ENCODE data around the gene CXCR5. TPM values are rescaled to one million over a fixed set of nuclear protein-coding genes. Genes with fewer than 3 reads are reported as not detected.

The CXCR5 gene
- total and polyA plus RNA-seq, 8 donors = 0.10 TPM; not detected in 7

DNA sequence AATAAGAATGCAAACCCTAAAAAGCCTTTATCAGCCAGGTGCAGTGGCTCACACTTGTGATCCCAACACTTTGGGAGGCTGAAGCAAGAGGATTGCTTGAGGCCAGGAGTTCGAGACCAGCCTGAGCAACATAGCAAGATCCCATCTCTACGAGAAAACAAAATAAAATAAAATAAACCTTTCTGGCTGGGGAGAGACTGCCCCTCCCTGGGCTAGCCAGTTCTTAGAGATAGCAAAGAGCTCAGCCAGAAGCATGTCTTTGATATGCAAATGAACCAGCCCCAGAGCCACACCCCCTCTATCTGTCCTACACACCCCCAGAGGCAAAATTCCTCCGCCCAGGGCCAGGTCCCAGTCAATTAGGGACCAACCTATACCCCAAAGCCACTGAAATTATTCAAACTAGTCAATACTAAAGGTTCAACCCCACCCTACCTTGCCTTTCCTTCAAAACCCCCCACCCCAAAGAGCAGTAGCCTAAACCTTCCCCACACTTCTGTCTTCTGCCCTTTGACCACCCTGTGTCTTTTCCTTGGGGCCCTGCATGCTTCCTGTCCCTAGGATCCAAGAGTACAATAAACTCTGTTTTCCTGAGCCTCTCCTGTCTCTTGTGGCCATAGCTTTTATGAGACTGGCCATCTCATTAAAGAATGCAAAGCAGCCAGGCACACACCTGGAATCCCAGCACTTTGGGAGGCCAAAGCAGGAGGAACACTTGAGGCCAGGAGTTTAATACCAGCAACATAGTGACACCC lies 37.3 kb upstream of the CXCR5 start:
- TF ChIP-seq, protein P1, sequence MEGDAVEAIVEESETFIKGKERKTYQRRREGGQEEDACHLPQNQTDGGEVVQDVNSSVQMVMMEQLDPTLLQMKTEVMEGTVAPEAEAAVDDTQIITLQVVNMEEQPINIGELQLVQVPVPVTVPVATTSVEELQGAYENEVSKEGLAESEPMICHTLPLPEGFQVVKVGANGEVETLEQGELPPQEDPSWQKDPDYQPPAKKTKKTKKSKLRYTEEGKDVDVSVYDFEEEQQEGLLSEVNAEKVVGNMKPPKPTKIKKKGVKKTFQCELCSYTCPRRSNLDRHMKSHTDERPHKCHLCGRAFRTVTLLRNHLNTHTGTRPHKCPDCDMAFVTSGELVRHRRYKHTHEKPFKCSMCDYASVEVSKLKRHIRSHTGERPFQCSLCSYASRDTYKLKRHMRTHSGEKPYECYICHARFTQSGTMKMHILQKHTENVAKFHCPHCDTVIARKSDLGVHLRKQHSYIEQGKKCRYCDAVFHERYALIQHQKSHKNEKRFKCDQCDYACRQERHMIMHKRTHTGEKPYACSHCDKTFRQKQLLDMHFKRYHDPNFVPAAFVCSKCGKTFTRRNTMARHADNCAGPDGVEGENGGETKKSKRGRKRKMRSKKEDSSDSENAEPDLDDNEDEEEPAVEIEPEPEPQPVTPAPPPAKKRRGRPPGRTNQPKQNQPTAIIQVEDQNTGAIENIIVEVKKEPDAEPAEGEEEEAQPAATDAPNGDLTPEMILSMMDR (IDR thresholded peaks at IDR 0.05) = no peak
- H3K4me1 ChIP-seq = no peaks in the 10 kb centered on the region
- no peaks in the 10 kb centered on the region for H3K9me3 ChIP-seq
- no peaks in the 10 kb centered on the region for H3K36me3 ChIP-seq
- no peak overlapping the region for H3K4me3 ChIP-seq
- intact Hi-C loops (cut with DNase I) = no loop called here
- H3K27me3 ChIP-seq = no peaks in the 10 kb centered on the region
- H3K27ac ChIP-seq = no peak overlapping the region
- DNase-seq (no peak), ATAC-seq (no peak)

GRCh38 chr11:118849825-118850224 lies 33.9 kb upstream of the CXCR5 start:
- no peak overlapping the region for H3K27ac ChIP-seq
- TF ChIP-seq, protein P1 (IDR thresholded peaks at IDR 0.05) = no peak
- ATAC-seq = no peak
- no peak overlapping the region for H3K4me3 ChIP-seq
- no peaks in the 10 kb centered on the region for H3K36me3 ChIP-seq
- no peaks in the 10 kb centered on the region for H3K4me1 ChIP-seq
- DNase-seq = no peak
- no peaks in the 10 kb centered on the region for H3K27me3 ChIP-seq
- intact Hi-C loops (cut with DNase I) = no loop called here
- no peaks in the 10 kb centered on the region for H3K9me3 ChIP-seq

GRCh38 chr11:118851970-118852369 lies 31.7 kb upstream of the CXCR5 start:
- Histone ChIP-seq H3K4me1 (no peaks in the 10 kb centered on the region), H3K9me3 (no peaks in the 10 kb centered on the region), H3K27ac (no peak overlapping the region), H3K27me3 (no peaks in the 10 kb centered on the region), H3K36me3 (no peaks in the 10 kb centered on the region), H3K4me3 (no peak overlapping the region)
- no peak for ATAC-seq
- no peak for DNase-seq
- TF ChIP-seq, protein P1 (IDR thresholded peaks at IDR 0.05) = no peak
- intact Hi-C loops (cut with DNase I) = no loop called here

DNA sequence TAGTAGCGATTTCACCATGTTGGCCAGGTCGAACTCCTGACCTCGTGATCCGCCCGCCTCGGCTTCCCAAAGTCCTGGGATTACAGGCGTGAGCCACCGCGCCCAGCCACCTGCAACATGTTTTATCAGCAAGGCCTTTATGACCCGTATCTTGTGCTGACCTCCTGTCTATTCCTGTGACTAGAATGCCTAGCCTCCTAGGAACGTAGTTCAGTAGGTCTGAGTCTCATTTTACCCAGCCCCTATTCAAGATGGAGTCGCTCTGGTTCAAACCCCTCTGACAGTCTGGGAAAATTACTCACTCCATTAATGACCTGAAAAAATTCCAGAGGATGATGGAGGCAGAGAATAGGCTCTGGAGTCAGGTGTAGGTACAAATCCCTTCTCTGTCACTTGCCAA lies 30.0 kb upstream of the CXCR5 start:
- intact Hi-C loops (cut with DNase I) = no loop called here
- H3K4me1 ChIP-seq = no peaks in the 10 kb centered on the region
- no peaks in the 10 kb centered on the region for H3K36me3 ChIP-seq
- no peak overlapping the region for H3K4me3 ChIP-seq
- TF ChIP-seq, protein P1 (IDR thresholded peaks at IDR 0.05) = no peak
- no peak overlapping the region for H3K27ac ChIP-seq
- H3K9me3 ChIP-seq = no peaks in the 10 kb centered on the region
- ATAC-seq = no peak
- DNase-seq = no peak
- H3K27me3 ChIP-seq = no peaks in the 10 kb centered on the region

DNA sequence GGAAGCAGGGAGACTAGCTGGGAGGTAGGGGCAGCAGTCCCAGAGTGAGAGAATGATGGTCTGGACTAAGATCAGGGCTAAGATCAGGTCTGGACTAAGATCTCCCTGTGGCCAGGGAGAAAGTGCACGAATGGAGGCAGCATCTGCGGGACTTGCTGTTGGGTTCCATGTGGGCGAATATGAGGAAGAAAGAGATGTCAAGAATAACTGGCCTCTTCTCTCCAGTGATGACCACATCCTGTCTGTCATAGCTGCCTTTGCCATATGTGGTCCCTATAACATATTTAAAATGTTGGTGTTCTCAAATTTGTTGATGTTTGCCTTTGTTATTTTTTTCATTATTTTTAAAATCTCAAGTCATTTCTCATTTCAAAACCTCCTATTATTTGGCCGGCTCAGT lies 27.4 kb upstream of the CXCR5 start:
- H3K36me3 ChIP-seq = no peaks in the 10 kb centered on the region
- intact Hi-C loops (cut with DNase I) = no loop called here
- H3K4me1 ChIP-seq = no peaks in the 10 kb centered on the region
- H3K27ac ChIP-seq = no peak overlapping the region
- no peaks in the 10 kb centered on the region for H3K9me3 ChIP-seq
- ATAC-seq = no peak
- H3K27me3 ChIP-seq = no peaks in the 10 kb centered on the region
- no peak for DNase-seq
- TF ChIP-seq, protein P1 (IDR thresholded peaks at IDR 0.05) = no peak
- no peak overlapping the region for H3K4me3 ChIP-seq
